ENCODE data around the gene DVL2. TPM values are rescaled to one million over a fixed set of nuclear protein-coding genes. Genes with fewer than 3 reads are reported as not detected.

DVL2 gene
- total RNA-seq, 4 donors from 2014 or later = 21.4 to 58.0 (median 37.3) TPM

- Histone ChIP-seq H3K27me3 (no peaks in the 10 kb centered on the region), H3K4me1 (peaks cover 66 to 97% (median 70%) of the 10 kb centered on the region in 3 donors), H3K9me3 (no peaks in the 10 kb centered on the region), H3K27ac (peak overlapping the region; percentile 95 to 100 (median 98)), H3K36me3 (peaks cover 13 to 28% (median 13%) of the 10 kb centered on the region in 3 donors), H3K4me3 (no peak overlapping the region)
- TF ChIP-seq CTCF (IDR thresholded peaks at IDR 0.05) (no peak), POLR2A (IDR thresholded peaks at IDR 0.05) (no peak)
- intact Hi-C loops (cut with DNase I) = no loop called here
- 71 to 83% methylated on average over 4 to 6 of the region's 6 CpGs for WGBS, 2 donors
- no peak for DNase-seq
Measured at GRCh38 chr17:7218758-7219157, 15.6 kb downstream of the DVL2 start.

DNA sequence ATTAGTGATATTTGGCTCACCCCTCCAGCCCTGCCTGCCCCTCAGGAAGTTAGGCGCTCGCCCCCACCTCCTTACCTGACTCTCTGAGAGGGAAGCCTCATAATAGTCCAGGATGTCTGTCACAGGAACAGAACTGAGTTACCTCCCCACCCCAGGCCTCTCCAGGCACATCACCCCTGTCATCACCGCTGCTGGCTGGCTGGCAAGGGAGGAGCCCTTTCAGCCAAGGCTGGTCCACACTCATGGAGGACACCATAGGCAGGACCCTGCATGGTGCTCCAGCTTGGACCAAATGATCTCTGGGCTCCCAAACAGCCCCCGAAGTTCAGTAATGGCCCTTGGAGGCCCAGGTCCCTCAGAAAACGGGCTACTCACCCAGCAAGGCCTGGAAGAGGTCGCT lies 16.2 kb downstream of the DVL2 start:
- Histone ChIP-seq H3K4me3 (peak overlapping the region in 3 of 4 donors; percentile 42 to 73 (median 52)), H3K27me3 (no peaks in the 10 kb centered on the region), H3K9me3 (no peaks in the 10 kb centered on the region), H3K27ac (peak overlapping the region; percentile 32 to 100 (median 98)), H3K4me1 (peaks cover 65 to 97% (median 65%) of the 10 kb centered on the region in 3 donors), H3K36me3 (peaks cover 7 to 22% (median 7%) of the 10 kb centered on the region in 3 donors)
- DNase-seq = no peak
- 43 to 65% methylated on average over 1 to 5 of the region's 6 CpGs for WGBS, 2 donors
- TF ChIP-seq CTCF (IDR thresholded peaks at IDR 0.05) (no peak), POLR2A (IDR thresholded peaks at IDR 0.05) (no peak)
- intact Hi-C loops (cut with DNase I) = no loop called here

GRCh38 chr17:7217113-7217987 lies 17.0 kb downstream of the DVL2 start:
- DNase-seq = no peak
- TF ChIP-seq POLR2A (IDR thresholded peaks at IDR 0.05) = no peak
- TF ChIP-seq CTCF (IDR thresholded peaks at IDR 0.05) = no peak
- intact Hi-C loops (cut with DNase I) = no loop called here
- Histone ChIP-seq H3K4me3 (peak overlapping the region; percentile 20 to 73 (median 47)), H3K4me1 (peaks cover 59 to 89% (median 61%) of the 10 kb centered on the region in 3 donors), H3K36me3 (peaks cover 0 to 14% (median 0%) of the 10 kb centered on the region in 3 donors), H3K27ac (peak overlapping the region; percentile 32 to 100 (median 98)), H3K9me3 (no peaks in the 10 kb centered on the region), H3K27me3 (no peaks in the 10 kb centered on the region)
- 2 to 4% methylated on average over 12 to 15 of the region's 32 CpGs for WGBS, 2 donors

DNA sequence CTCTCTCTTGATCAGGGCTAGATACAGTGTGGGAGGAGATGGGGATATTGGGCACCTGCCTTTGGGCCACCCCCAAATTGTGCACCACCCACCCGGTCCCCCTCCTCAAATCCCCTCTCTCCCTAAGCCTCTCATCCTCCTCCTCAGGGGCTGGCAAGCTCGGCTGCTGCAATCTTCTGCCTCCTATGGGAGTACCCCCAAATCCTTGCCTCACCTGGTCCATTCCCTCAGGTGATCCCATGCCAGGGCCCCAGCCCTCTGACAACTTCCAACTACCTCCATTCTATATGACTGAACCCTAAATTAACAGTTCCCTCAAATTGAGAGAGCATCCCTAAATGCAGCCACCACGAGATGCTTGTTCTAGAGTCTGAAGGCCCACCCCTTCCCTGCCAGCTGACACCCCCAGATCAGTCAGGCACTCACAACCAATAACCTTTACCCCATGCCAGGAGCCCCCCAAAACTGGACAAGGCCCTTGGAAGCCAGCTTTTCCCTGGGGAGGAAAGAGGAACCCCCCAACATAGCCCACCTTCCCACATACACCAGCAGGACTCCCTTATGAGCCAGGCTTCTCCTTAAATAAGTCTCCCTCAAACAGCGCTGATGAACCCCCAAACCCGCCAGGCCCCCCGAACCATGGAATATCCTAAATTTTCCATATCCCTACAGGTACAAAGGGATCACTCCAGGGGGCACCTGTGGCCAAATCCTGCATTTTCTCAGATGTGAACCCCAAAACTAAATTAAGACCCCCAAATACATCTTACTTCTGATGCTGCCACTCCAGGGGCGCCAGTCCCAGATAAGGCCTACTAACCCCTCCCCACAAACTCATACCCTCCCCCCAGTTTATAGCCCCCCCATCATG lies 17.8 kb downstream of the DVL2 start:
- peak overlapping the region; percentile 32 to 100 (median 98) for H3K27ac ChIP-seq
- H3K36me3 ChIP-seq = peaks cover 0 to 5% (median 0%) of the 10 kb centered on the region in 3 donors
- 20 to 25% methylated on average over 6 of the region's 7 CpGs for WGBS, 2 donors
- no peak for DNase-seq
- H3K9me3 ChIP-seq = no peaks in the 10 kb centered on the region
- intact Hi-C loops (cut with DNase I) = no loop called here
- H3K4me1 ChIP-seq = peaks cover 50 to 88% (median 57%) of the 10 kb centered on the region in 3 donors
- H3K27me3 ChIP-seq = no peaks in the 10 kb centered on the region
- peak overlapping the region; percentile 20 to 73 (median 47) for H3K4me3 ChIP-seq
- TF ChIP-seq CTCF (IDR thresholded peaks at IDR 0.05) (no peak), POLR2A (IDR thresholded peaks at IDR 0.05) (no peak)

All from esophagus squamous epithelium (tissue), 5 donors.